H9 (cell line): ENCODE results near the gene CHST2. TPM values are rescaled to one million over a fixed set of nuclear protein-coding genes. Genes with fewer than 3 reads are reported as not detected.

Experiments used
- DNase-seq: peaks from one replicate; pipeline ENCODE4 v3.0.0-alpha.2; 2017
- H2AFZ ChIP-seq: one replicate; pipeline ENCODE4 v1.6.1; 2013; ENCODE audit warnings: mild to moderate bottlenecking, low read length, control low read depth, moderate library complexity
- H2AK5ac ChIP-seq: 2 replicates; pipeline ENCODE4 v1.6.1; 2013; ENCODE audit warnings: low read length, control low read depth, mixed read lengths; ENCODE audit not compliant: insufficient read length
- H2BK120ac ChIP-seq: one replicate; pipeline ENCODE4 v1.6.1; 2013; ENCODE audit warnings: low read depth, mild to moderate bottlenecking, low read length, control low read depth, inconsistent platforms; ENCODE audit not compliant: poor library complexity, severe bottlenecking
- H2BK12ac ChIP-seq: 2 replicates; pipeline ENCODE4 v1.6.1; 2013; ENCODE audit warnings: low read length, control low read depth, mixed read lengths, low read depth; ENCODE audit not compliant: insufficient read length
- H2BK15ac ChIP-seq: 2 replicates; pipeline ENCODE4 v1.6.1; 2013; ENCODE audit warnings: low read depth, low read length, control low read depth
- H2BK20ac ChIP-seq: one replicate; pipeline ENCODE4 v1.6.1; 2013; ENCODE audit warnings: low read depth, mild to moderate bottlenecking, low read length, control low read depth, inconsistent platforms; ENCODE audit not compliant: poor library complexity, severe bottlenecking
- H2BK5ac ChIP-seq: 2 replicates; pipeline ENCODE4 v1.6.1; 2013; ENCODE audit warnings: low read length, control low read depth, mixed read lengths; ENCODE audit not compliant: insufficient read length
- H3K14ac ChIP-seq: 2 replicates; pipeline ENCODE4 v1.6.1; 2013; ENCODE audit warnings: low read length, control low read depth; ENCODE audit not compliant: insufficient read depth
- H3K18ac ChIP-seq: 2 replicates; pipeline ENCODE4 v1.6.1; 2013; ENCODE audit warnings: low read depth, mild to moderate bottlenecking, mixed read lengths, low read length, control low read depth; ENCODE audit not compliant: insufficient read length
- H3K23ac ChIP-seq: 2 replicates; pipeline ENCODE4 v1.6.1; 2013; ENCODE audit warnings: low read length, control low read depth, mixed read lengths, low read depth; ENCODE audit not compliant: insufficient read length
- H3K23me2 ChIP-seq: 2 replicates; pipeline ENCODE4 v1.6.1; 2013; ENCODE audit warnings: low read depth, mild to moderate bottlenecking, mixed read lengths, low read length, control low read depth; ENCODE audit not compliant: insufficient read length, poor library complexity, severe bottlenecking
- H3K27ac ChIP-seq: 2 replicates; pipeline ENCODE4 v1.5.1; 2013; ENCODE audit warnings: low read length, control low read depth, mixed read lengths, low read depth; ENCODE audit not compliant: insufficient read length
- H3K27me3 ChIP-seq: 2 replicates; pipeline ENCODE4 v1.6.1; 2013; ENCODE audit warnings: low read length, control low read depth, inconsistent platforms; ENCODE audit not compliant: insufficient read depth
- H3K4ac ChIP-seq: 2 replicates; pipeline ENCODE4 v1.6.1; 2013; ENCODE audit warnings: low read depth, mild to moderate bottlenecking, control low read depth, inconsistent platforms, low read length, moderate library complexity
- H3K4me1 ChIP-seq: 2 replicates; pipeline ENCODE4 v1.6.1; 2013; ENCODE audit warnings: low read length, control low read depth, inconsistent platforms; ENCODE audit not compliant: insufficient read depth
- H3K4me2 ChIP-seq: 2 replicates; pipeline ENCODE4 v1.6.1; 2013; ENCODE audit warnings: low read length, control low read depth, mixed read lengths; ENCODE audit not compliant: insufficient read length, insufficient read depth
- H3K56ac ChIP-seq: 2 replicates; pipeline ENCODE4 v1.6.1; 2013; ENCODE audit warnings: low read depth, mild to moderate bottlenecking, mixed read lengths, low read length, control low read depth; ENCODE audit not compliant: insufficient read length
- H3K79me1 ChIP-seq: 2 replicates; pipeline ENCODE4 v1.6.1; 2013; ENCODE audit warnings: low read depth, mild to moderate bottlenecking, moderate library complexity, low read length, control low read depth, inconsistent platforms; ENCODE audit not compliant: insufficient read depth, poor library complexity, severe bottlenecking
- H3K79me2 ChIP-seq: 2 replicates; pipeline ENCODE4 v1.6.1; 2013; ENCODE audit warnings: low read length, control low read depth, inconsistent platforms; ENCODE audit not compliant: insufficient read depth
- H3K9ac ChIP-seq: 2 replicates; pipeline ENCODE4 v1.6.1; 2013; ENCODE audit warnings: low read length, control low read depth, mixed read lengths; ENCODE audit not compliant: insufficient read length; ENCODE audit errors: extremely low read depth
- H3K9me3 ChIP-seq: one replicate; pipeline ENCODE4 v1.6.1; 2013; ENCODE audit warnings: low read depth, low read length, inconsistent platforms; ENCODE audit not compliant: control insufficient read depth
- H3T11ph ChIP-seq: one replicate; pipeline ENCODE4 v1.6.1; 2013; ENCODE audit warnings: mild to moderate bottlenecking, low read length, control low read depth, inconsistent platforms
- H4K20me1 ChIP-seq: one replicate; pipeline ENCODE4 v1.6.1; 2013; ENCODE audit not compliant: control insufficient read depth, insufficient read length, insufficient read depth
- H4K5ac ChIP-seq: 2 replicates; pipeline ENCODE4 v1.6.1; 2013; ENCODE audit warnings: low read depth, mild to moderate bottlenecking, mixed read lengths, low read length, control low read depth; ENCODE audit not compliant: insufficient read length
- H4K8ac ChIP-seq: replicated peaks from 2 replicates; pipeline ENCODE4 v1.6.1; 2013; ENCODE audit warnings: low read length, control low read depth, mixed read lengths, low read depth; ENCODE audit not compliant: insufficient read length
- H4K91ac ChIP-seq: 2 replicates; pipeline ENCODE4 v1.6.1; 2013; ENCODE audit warnings: low read depth, mild to moderate bottlenecking, moderate library complexity, mixed read lengths, low read length, control low read depth; ENCODE audit not compliant: insufficient read length
- H3K27ac Mint-ChIP-seq, 3 experiments: 2 replicates in 2 of 3; 3 replicates in 1 of 3; pipeline ENCODE4 v1.8.0; 2020 to 2021; ENCODE audit warnings: mixed read lengths in 3 of 3, mild to moderate bottlenecking in 1 of 3, moderate library complexity in 1 of 3
- H3K27me3 Mint-ChIP-seq: 2 replicates; pipeline ENCODE4 v1.8.0; 2021; ENCODE audit warnings: low read depth, mild to moderate bottlenecking, moderate library complexity, mixed read lengths
- H3K36me3 Mint-ChIP-seq, 3 experiments: 2 replicates in 2 of 3; 3 replicates in 1 of 3; pipeline ENCODE4 v1.8.0; 2020 to 2021; ENCODE audit warnings: low read depth in 3 of 3, mixed read lengths in 3 of 3; ENCODE audit not compliant: insufficient read depth in 1 of 3
- H3K4me1 Mint-ChIP-seq, 2 experiments: 2 replicates each; pipeline ENCODE4 v1.8.0; 2020; ENCODE audit warnings: mixed read lengths in 2 of 2
- H3K4me3 Mint-ChIP-seq, 2 experiments: 2 replicates in 1 of 2; 3 replicates in 1 of 2; pipeline ENCODE4 v1.8.0; 2020 to 2021; ENCODE audit warnings: mild to moderate bottlenecking in 2 of 2, mixed read lengths in 2 of 2, moderate library complexity in 1 of 2
- H3K9me3 Mint-ChIP-seq, 2 experiments: 2 replicates in 1 of 2; 3 replicates in 1 of 2; pipeline ENCODE4 v1.8.0; 2020; ENCODE audit warnings: mild to moderate bottlenecking in 2 of 2, mixed read lengths in 2 of 2, moderate library complexity in 1 of 2
- WGBS: extraction: QIAGEN DNeasy Blood & Tissue Kit; methylation state at CpG from one replicate; pipeline ENCODE4 v1.1.7; 2013; ENCODE audit warnings: missing lambda C conversion rate, low lambda C conversion rate, mixed read lengths; ENCODE audit not compliant: insufficient read length; ENCODE audit errors: extremely low coverage; 5-methylcytosine and 5-hydroxymethylcytosine counted together
- total RNA-seq: library from RNA; stranded (reverse); gene quantifications from 2 replicates; pipeline ENCODE4 v1.2.1, GENCODE V29; 2021
- TF ChIP-seq, protein P1 (sequence below): fragments of 200-600 bp; sonication (generic); conservative IDR thresholded peaks from 3 replicates; pipeline ENCODE4 v1.8.0; 2021; ENCODE audit warnings: antibody characterized with exemption, mild to moderate bottlenecking

Gene CHST2
- total RNA-seq, 1 experiment from 2014 or later, result 5.8 TPM

DNA sequence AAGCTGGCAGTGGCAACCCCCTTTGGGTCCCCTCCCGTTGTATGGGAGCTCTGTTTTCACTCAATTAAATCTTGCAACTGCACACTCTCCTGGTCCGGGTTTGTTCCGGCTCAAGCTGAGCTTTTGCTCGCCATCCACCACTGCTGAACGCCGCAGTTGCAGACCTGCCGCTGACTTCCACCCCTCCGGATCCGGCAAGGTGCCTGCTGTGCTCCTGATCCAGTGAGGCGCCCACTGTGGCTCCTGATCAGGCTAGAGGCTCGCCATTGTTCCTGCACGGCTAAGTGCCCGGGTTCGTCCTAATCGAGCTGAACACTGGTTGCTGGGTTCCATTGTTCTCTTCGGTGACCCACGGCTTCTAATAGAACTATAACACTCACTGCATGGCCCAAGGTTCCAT lies 22.8 kb downstream of the CHST2 start:
- Histone ChIP-seq H2BK12ac (no peak overlapping the region), H3K14ac (no peak overlapping the region), H4K8ac (no peak overlapping the region), H3K79me1 (no peaks in the 10 kb centered on the region), H3K27me3 (no peaks in the 10 kb centered on the region), H2AK5ac (no peak overlapping the region), H3K27ac (no peak overlapping the region), H3K56ac (no peak overlapping the region), H3K9ac (no peak overlapping the region), H3K4me2 (no peak overlapping the region), H2AFZ (no peak overlapping the region), H3K4ac (no peak overlapping the region), H2BK15ac (no peak overlapping the region), H3K18ac (no peak overlapping the region), H4K20me1 (no peaks in the 10 kb centered on the region), H3K9me3 (no peaks in the 10 kb centered on the region), H2BK5ac (no peak overlapping the region), H4K91ac (no peak overlapping the region), H3K4me1 (no peaks in the 10 kb centered on the region), H3T11ph (no peak overlapping the region), H3K79me2 (no peaks in the 10 kb centered on the region), H2BK120ac (no peak overlapping the region), H2BK20ac (no peak overlapping the region), H4K5ac (no peak overlapping the region), H3K23me2 (no peaks in the 10 kb centered on the region), H3K23ac (no peak overlapping the region)
- TF ChIP-seq, protein P1, sequence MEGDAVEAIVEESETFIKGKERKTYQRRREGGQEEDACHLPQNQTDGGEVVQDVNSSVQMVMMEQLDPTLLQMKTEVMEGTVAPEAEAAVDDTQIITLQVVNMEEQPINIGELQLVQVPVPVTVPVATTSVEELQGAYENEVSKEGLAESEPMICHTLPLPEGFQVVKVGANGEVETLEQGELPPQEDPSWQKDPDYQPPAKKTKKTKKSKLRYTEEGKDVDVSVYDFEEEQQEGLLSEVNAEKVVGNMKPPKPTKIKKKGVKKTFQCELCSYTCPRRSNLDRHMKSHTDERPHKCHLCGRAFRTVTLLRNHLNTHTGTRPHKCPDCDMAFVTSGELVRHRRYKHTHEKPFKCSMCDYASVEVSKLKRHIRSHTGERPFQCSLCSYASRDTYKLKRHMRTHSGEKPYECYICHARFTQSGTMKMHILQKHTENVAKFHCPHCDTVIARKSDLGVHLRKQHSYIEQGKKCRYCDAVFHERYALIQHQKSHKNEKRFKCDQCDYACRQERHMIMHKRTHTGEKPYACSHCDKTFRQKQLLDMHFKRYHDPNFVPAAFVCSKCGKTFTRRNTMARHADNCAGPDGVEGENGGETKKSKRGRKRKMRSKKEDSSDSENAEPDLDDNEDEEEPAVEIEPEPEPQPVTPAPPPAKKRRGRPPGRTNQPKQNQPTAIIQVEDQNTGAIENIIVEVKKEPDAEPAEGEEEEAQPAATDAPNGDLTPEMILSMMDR, result no peak
- no peak overlapping the region for H3K4me3 Mint-ChIP-seq
- 0 out of 2 replicates have a peak, but pooled peaks cover 1% of the 10 kb centered on the region for H3K27me3 Mint-ChIP-seq
- no peaks in the 10 kb centered on the region for H3K9me3 Mint-ChIP-seq
- DNase-seq, result no peak
- no peak overlapping the region for H3K27ac Mint-ChIP-seq
- no peaks in the 10 kb centered on the region; a peak in 1 of 7 replicates for H3K36me3 Mint-ChIP-seq
- WGBS, result no CpG with 5 or more reads among the region's 17 CpGs
- peaks cover 0 to 5% of the 10 kb centered on the region in 2 experiments; a peak in 2 of 4 replicates for H3K4me1 Mint-ChIP-seq
